ENCODE results near the gene SBNO2. TPM values are rescaled to one million over a fixed set of nuclear protein-coding genes. Genes with fewer than 3 reads are reported as not detected.
"Not testable (repeated sequence)": the region's sequence is repeated elsewhere in the genome, so short reads cannot be mapped to it uniquely, and the experiment has no call there.

The SBNO2 gene
- total RNA-seq, 2 experiments from 2014 or later = 108 to 113 TPM

GRCh38 chr19:1135454-1135853, 38.6 kb downstream of the SBNO2 start:
- ChIA-PET CTCF (no interaction called here), POLR2A (no interaction called here)
- Mint-ChIP-seq H3K4me1 (peaks cover 21% of the 10 kb centered on the region), H3K27ac (peak overlapping the region; percentile 55), H3K36me3 (ENCODE audit: low read depth) (peaks cover 25% of the 10 kb centered on the region), H3K27me3 (no peaks in the 10 kb centered on the region), H3K4me3 (no peak overlapping the region), H3K9me3 (ENCODE audit: low read depth) (no peaks in the 10 kb centered on the region)
- ATAC-seq (no peak), DNase-seq (no peak)
- intact Hi-C loops (cut with DNase I, micrococcal nuclease) = no loop called here

- peak overlapping the region; percentile 96 for H3K27ac Mint-ChIP-seq
- no peak overlapping the region for H3K4me3 Mint-ChIP-seq
- no peaks in the 10 kb centered on the region for H3K27me3 Mint-ChIP-seq
- ChIA-PET POLR2A (interaction anchor here (1.0 to 1.4 kb wide), 2 partner anchors 21 to 135 kb away, joined by 3 to 6 read pairs; partner anchors contain the start of gene CIRBP), CTCF (interaction anchor here (0.6 to 1.4 kb wide), 4 partner anchors 21 to 1128 kb away, joined by 4 to 7 read pairs (median 4); no protein-coding TSS in a partner anchor)
- DNase-seq = no peak
- peaks cover 26% of the 10 kb centered on the region for H3K36me3 Mint-ChIP-seq (ENCODE audit: low read depth)
- intact Hi-C loops (cut with DNase I, micrococcal nuclease) = loop anchor here (5.0 kb wide), 3 partner anchors 37 to 58 kb away; partner anchors contain the start of genes POLR2E (in 1 of the 2) and SBNO2 (in 1 of the 2)
- peaks cover 31% of the 10 kb centered on the region for H3K4me1 Mint-ChIP-seq
- H3K9me3 Mint-ChIP-seq (ENCODE audit: low read depth) = no peaks in the 10 kb centered on the region
- ATAC-seq = no peak
Observed at GRCh38 chr19:1134431-1134830, 39.6 kb downstream of the SBNO2 start.

GRCh38 chr19:1133471-1133929, 40.6 kb downstream of the SBNO2 start:
- intact Hi-C loops (cut with DNase I, micrococcal nuclease) = loop anchor here (1.0 to 5.0 kb wide), 9 partner anchors 36 to 337 kb away; partner anchors contain the start of genes ARHGAP45 (in 1 of the 2), ATP5F1D (in 1 of the 2), DAZAP1 (in 1 of the 2) and MIDN (in 1 of the 2)
- peak; percentile 70 for ATAC-seq
- no peaks in the 10 kb centered on the region for H3K9me3 Mint-ChIP-seq (ENCODE audit: low read depth)
- ChIA-PET POLR2A (interaction anchor here (0.6 to 1.4 kb wide), 8 partner anchors 10 to 221 kb away, joined by 3 to 6 read pairs (median 4); partner anchors contain the start of genes CIRBP and WDR18), CTCF (interaction anchor here (0.6 to 1.4 kb wide), 6 partner anchors 20 to 1128 kb away, joined by 3 to 7 read pairs (median 4); no protein-coding TSS in a partner anchor)
- peak overlapping the region; percentile 96 for H3K27ac Mint-ChIP-seq
- peaks cover 37% of the 10 kb centered on the region for H3K4me1 Mint-ChIP-seq
- H3K36me3 Mint-ChIP-seq (ENCODE audit: low read depth) = peaks cover 20% of the 10 kb centered on the region
- peak overlapping the region; percentile 91 for H3K4me3 Mint-ChIP-seq
- peak; percentile 93 for DNase-seq
- H3K27me3 Mint-ChIP-seq = no peaks in the 10 kb centered on the region

GRCh38 chr19:1132552-1133383, 41.3 kb downstream of the SBNO2 start:
- DNase-seq = no peak
- H3K36me3 Mint-ChIP-seq (ENCODE audit: low read depth) = peaks cover 24% of the 10 kb centered on the region
- intact Hi-C loops (cut with DNase I, micrococcal nuclease) = loop anchor here (1.0 to 5.0 kb wide), 18 partner anchors 28 to 336 kb away; partner anchors contain the start of genes SBNO2 (in 2 of the 2), ARHGAP45 (in 1 of the 2), ATP5F1D (in 1 of the 2) and CIRBP (in 1 of the 2)
- ChIA-PET POLR2A (interaction anchor here (0.6 to 1.4 kb wide), 7 partner anchors 9 to 221 kb away, joined by 3 to 12 read pairs (median 3); no protein-coding TSS in a partner anchor), CTCF (interaction anchor here (0.7 to 1.4 kb wide), 5 partner anchors 19 to 362 kb away, joined by 3 to 7 read pairs (median 3); no protein-coding TSS in a partner anchor)
- peaks cover 40% of the 10 kb centered on the region for H3K4me1 Mint-ChIP-seq
- H3K27me3 Mint-ChIP-seq = no peaks in the 10 kb centered on the region
- peak overlapping the region; percentile 96 for H3K27ac Mint-ChIP-seq
- peak overlapping the region; percentile 91 for H3K4me3 Mint-ChIP-seq
- H3K9me3 Mint-ChIP-seq (ENCODE audit: low read depth) = no peaks in the 10 kb centered on the region
- peak; percentile 7 for ATAC-seq

- POLR2A ChIA-PET = interaction anchor here (0.7 to 1.0 kb wide), 3 partner anchors 60 to 238 kb away, joined by 3 to 8 read pairs (median 3); no protein-coding TSS in a partner anchor
- H3K36me3 Mint-ChIP-seq (ENCODE audit: low read depth) = peaks cover 30% of the 10 kb centered on the region
- H3K4me1 Mint-ChIP-seq = peaks cover 46% of the 10 kb centered on the region
- no peaks in the 10 kb centered on the region for H3K27me3 Mint-ChIP-seq
- H3K27ac Mint-ChIP-seq = peak overlapping the region; percentile 96
- ATAC-seq (peak; percentile 60), DNase-seq (peak; percentile 96)
- CTCF ChIA-PET = interaction anchor here (0.7 to 2.0 kb wide), 2 partner anchors 18 to 19 kb away, joined by 3 to 10 read pairs; no protein-coding TSS in a partner anchor
- intact Hi-C loops (cut with DNase I, micrococcal nuclease) = loop anchor here (1.0 to 5.0 kb wide), 17 partner anchors 28 to 335 kb away; partner anchors contain the start of genes SBNO2 (in 2 of the 2), ARHGAP45 (in 1 of the 2), ATP5F1D (in 1 of the 2) and CIRBP (in 1 of the 2)
- H3K4me3 Mint-ChIP-seq = peak overlapping the region; percentile 91
- no peaks in the 10 kb centered on the region for H3K9me3 Mint-ChIP-seq (ENCODE audit: low read depth)
Observed at GRCh38 chr19:1131718-1132551, 42.1 kb downstream of the SBNO2 start.

GRCh38 chr19:1130771-1131717, 43.0 kb downstream of the SBNO2 start:
- Mint-ChIP-seq H3K36me3 (ENCODE audit: low read depth) (peaks cover 32% of the 10 kb centered on the region), H3K4me1 (peaks cover 45% of the 10 kb centered on the region), H3K27ac (peak overlapping the region; percentile 93), H3K4me3 (peak overlapping the region; percentile 91), H3K9me3 (ENCODE audit: low read depth) (no peaks in the 10 kb centered on the region), H3K27me3 (no peaks in the 10 kb centered on the region)
- ChIA-PET POLR2A (interaction anchor here (0.5 to 1.4 kb wide), 7 partner anchors 15 to 237 kb away, joined by 3 to 8 read pairs (median 3); partner anchors contain the start of gene CNN2), CTCF (interaction anchor here (1.0 to 2.0 kb wide), 3 partner anchors 10 to 61 kb away, joined by 3 to 10 read pairs (median 4); no protein-coding TSS in a partner anchor)
- DNase-seq (peak; percentile 74), ATAC-seq (peak; percentile 5)
- intact Hi-C loops (cut with DNase I, micrococcal nuclease) = loop anchor here (5.0 kb wide), 3 partner anchors 34 to 61 kb away; partner anchors contain the start of genes POLR2E (in 1 of the 2) and SBNO2 (in 1 of the 2)

- POLR2A ChIA-PET = no interaction called here
- peaks cover 42% of the 10 kb centered on the region for H3K36me3 Mint-ChIP-seq (ENCODE audit: low read depth)
Observed at GRCh38 chr19:1129535-1129934, 44.5 kb downstream of the SBNO2 start.

DNA sequence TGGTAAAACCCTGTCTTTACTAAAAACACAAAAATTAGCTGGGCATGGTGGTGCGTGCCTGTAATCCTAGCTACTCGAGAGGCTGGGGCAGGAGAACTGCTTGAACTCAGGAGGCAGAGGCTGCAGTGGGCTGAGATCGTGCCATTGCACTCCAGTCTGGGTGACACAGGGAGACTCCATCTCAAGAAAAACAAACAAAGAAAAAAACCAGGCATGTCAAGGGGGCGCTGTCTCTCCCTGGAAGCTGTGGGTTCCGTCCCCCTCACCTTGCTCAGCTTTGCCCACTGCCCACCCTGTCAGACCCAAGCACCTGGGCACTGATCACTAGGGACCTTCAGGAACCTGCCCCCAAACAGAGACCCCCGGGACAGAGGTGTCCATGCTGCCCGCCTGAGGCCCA, 45.0 kb downstream of the SBNO2 start:
- ATAC-seq; H3K27me3 Mint-ChIP-seq; intact Hi-C loops (cut with DNase I, micrococcal nuclease); POLR2A ChIA-PET; H3K9me3 Mint-ChIP-seq (ENCODE audit: low read depth); H3K4me3 Mint-ChIP-seq; DNase-seq: not testable (repeated sequence)
- peaks cover 38% of the 10 kb centered on the region for H3K4me1 Mint-ChIP-seq
- peak overlapping the region; percentile 58 for H3K27ac Mint-ChIP-seq
- CTCF ChIA-PET = interaction anchor here (1.3 to 1.5 kb wide), 2 partner anchors 11 to 16 kb away, joined by 5 read pairs; no protein-coding TSS in a partner anchor
- H3K36me3 Mint-ChIP-seq (ENCODE audit: low read depth) = peaks cover 40% of the 10 kb centered on the region

More at GRCh38 chr19:1129535-1129934, 44.5 kb downstream of the SBNO2 start:
- Mint-ChIP-seq H3K27me3 (no peaks in the 10 kb centered on the region), H3K4me1 (peaks cover 38% of the 10 kb centered on the region), H3K4me3 (peak overlapping the region; percentile 91), H3K9me3 (ENCODE audit: low read depth) (no peaks in the 10 kb centered on the region), H3K27ac (peak overlapping the region; percentile 86)
- DNase-seq (no peak), ATAC-seq (no peak)
- CTCF ChIA-PET = interaction anchor here (0.5 to 1.5 kb wide), 5 partner anchors 9 to 63 kb away, joined by 3 to 5 read pairs (median 4); no protein-coding TSS in a partner anchor
- intact Hi-C loops (cut with DNase I, micrococcal nuclease) = no loop called here

DNA sequence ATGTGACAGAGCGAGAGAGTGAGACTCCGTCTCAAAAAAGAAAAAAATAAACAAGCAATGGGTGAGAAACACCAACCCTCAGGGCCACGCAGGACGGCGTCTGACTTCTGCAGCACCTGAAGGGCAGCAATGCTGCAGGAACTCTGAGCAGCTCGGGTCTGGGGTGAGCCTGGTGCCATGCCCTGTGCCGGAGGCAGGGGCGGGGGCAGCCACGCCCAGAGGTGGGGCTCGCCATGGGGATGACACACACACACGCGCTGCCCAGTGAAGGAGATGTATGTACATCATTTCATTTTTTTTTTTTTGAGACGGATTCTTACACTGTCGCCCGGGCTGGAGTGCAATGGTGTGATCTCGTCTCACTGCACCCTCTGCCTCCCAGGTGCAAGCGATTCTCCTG, 46.0 kb downstream of the SBNO2 start:
- Mint-ChIP-seq H3K36me3 (ENCODE audit: low read depth) (peaks cover 41% of the 10 kb centered on the region), H3K9me3 (ENCODE audit: low read depth) (no peaks in the 10 kb centered on the region), H3K4me3 (no peak overlapping the region), H3K27ac (no peak overlapping the region), H3K4me1 (peaks cover 32% of the 10 kb centered on the region), H3K27me3 (no peaks in the 10 kb centered on the region)
- CTCF ChIA-PET = interaction anchor here (1.3 kb wide), 1 partner anchor 15 kb away, joined by 5 read pairs; no protein-coding TSS in a partner anchor
- intact Hi-C loops (cut with DNase I, micrococcal nuclease) = no loop called here
- ATAC-seq (no peak), DNase-seq (no peak)
- POLR2A ChIA-PET = interaction anchor here (0.7 kb wide), 1 partner anchor 43 kb away, joined by 7 read pairs; no protein-coding TSS in a partner anchor
